Neural cell (in vitro differentiated cells): Measurements from ENCODE around the gene CRABP2. TPM values are rescaled to one million over a fixed set of nuclear protein-coding genes. Genes with fewer than 3 reads are reported as not detected.

Source experiments
- H2AFZ ChIP-seq: fragments of 200-600, 300-800 bp; sonication (generic), shearing (Covaris generic); 2 replicates; pipeline ENCODE4 v1.6.0; 2014; ENCODE audit warnings: low read depth, mild to moderate bottlenecking, antibody characterized with exemption, low read length, moderate library complexity
- H3F3A ChIP-seq: fragments of 200-600 bp; shearing (Covaris generic); 2 replicates; pipeline ENCODE4 v1.6.1; 2016; ENCODE audit warnings: mild to moderate bottlenecking, moderate library complexity, mixed read lengths, antibody characterized with exemption, low read length; ENCODE audit not compliant: insufficient read depth, poor library complexity, severe bottlenecking
- H3K27ac ChIP-seq: fragments of 200-600, 300-800 bp; sonication (generic), shearing (Covaris generic); 2 replicates; pipeline ENCODE4 v1.5.1; 2014; ENCODE audit warnings: mild to moderate bottlenecking, low read length, moderate library complexity
- H3K27me3 ChIP-seq: fragments of 300-800, 200-600 bp; sonication (generic), shearing (Covaris generic); 2 replicates; pipeline ENCODE4 v1.6.0; 2014; ENCODE audit warnings: mild to moderate bottlenecking, low read depth, low read length, moderate library complexity; ENCODE audit not compliant: insufficient read depth
- H3K36me3 ChIP-seq: fragments of 300-800, 200-600 bp; sonication (generic), shearing (Covaris generic); 2 replicates; pipeline ENCODE4 v1.5.1; 2014; ENCODE audit warnings: mild to moderate bottlenecking, antibody characterized with exemption, low read length, moderate library complexity; ENCODE audit not compliant: insufficient read depth
- H3K4me2 ChIP-seq: fragments of 300-800, 200-600 bp; sonication (generic), shearing (Covaris generic); 2 replicates; pipeline ENCODE4 v1.6.0; 2014; ENCODE audit warnings: mild to moderate bottlenecking, low read length
- H3K4me3 ChIP-seq: fragments of 300-800, 200-600 bp; sonication (generic), shearing (Covaris generic); 2 replicates; pipeline ENCODE4 v1.5.1; 2014; ENCODE audit warnings: mild to moderate bottlenecking, low read length, moderate library complexity
- H3K79me2 ChIP-seq: fragments of 200-600 bp; shearing (Covaris generic); replicated peaks from 2 replicates; pipeline ENCODE4 v1.6.0; 2014; ENCODE audit warnings: mild to moderate bottlenecking, low read length, moderate library complexity; ENCODE audit not compliant: insufficient read depth
- H3K9ac ChIP-seq: fragments of 300-800, 200-600 bp; sonication (generic), shearing (Covaris generic); 2 replicates; pipeline ENCODE4 v1.6.1; 2016; ENCODE audit warnings: mild to moderate bottlenecking, low read length, mixed read lengths
- H3K9me2 ChIP-seq: fragments of 200-600 bp; shearing (Covaris generic); 2 replicates; pipeline ENCODE4 v1.6.1; 2016; ENCODE audit warnings: mild to moderate bottlenecking, low read length, mixed read lengths; ENCODE audit not compliant: insufficient read depth
- H3K9me3 ChIP-seq: fragments of 200-600, 300-800 bp; sonication (generic), shearing (Covaris generic); 2 replicates; pipeline ENCODE4 v1.6.1; 2016; ENCODE audit warnings: mild to moderate bottlenecking, mixed run types, low read length, moderate library complexity, mixed read lengths
- H4K20me1 ChIP-seq: fragments of 200-600 bp; shearing (Covaris generic); 2 replicates; pipeline ENCODE4 v1.6.1; 2016; ENCODE audit warnings: mild to moderate bottlenecking, mixed run types; ENCODE audit not compliant: insufficient read depth
- EP300 ChIP-seq: fragments of 450-650 bp; conservative IDR thresholded peaks from 2 replicates; pipeline ENCODE4 v1.6.1; 2014; ENCODE audit warnings: antibody characterized with exemption, mild to moderate bottlenecking, moderate library complexity; ENCODE audit not compliant: poor library complexity, severe bottlenecking
- EZH2 ChIP-seq: fragments of 200-600, 300-800 bp; shearing (Covaris generic), sonication (generic); IDR thresholded peaks from 2 replicates; pipeline ENCODE4 v1.6.1; 2014; ENCODE audit warnings: antibody characterized with exemption, low read length, borderline replicate concordance, mild to moderate bottlenecking; ENCODE audit not compliant: insufficient read depth, poor library complexity, severe bottlenecking
- MXI1 ChIP-seq: fragments of 450-650 bp; conservative IDR thresholded peaks from 2 replicates; pipeline ENCODE4 v1.6.1; 2014; ENCODE audit warnings: antibody characterized with exemption, mild to moderate bottlenecking; ENCODE audit not compliant: poor library complexity, severe bottlenecking
- POLR2AphosphoS5 ChIP-seq: IDR thresholded peaks from 2 replicates; pipeline ENCODE4 v1.6.1; 2012
- RAD21 ChIP-seq: fragments of 450-650 bp; conservative IDR thresholded peaks from 2 replicates; pipeline ENCODE4 v1.6.1; 2014; ENCODE audit warnings: antibody characterized with exemption, mild to moderate bottlenecking, moderate library complexity
- SMC3 ChIP-seq: fragments of 450-650 bp; conservative IDR thresholded peaks from 2 replicates; pipeline ENCODE4 v1.6.1; 2014; ENCODE audit warnings: antibody characterized with exemption, mild to moderate bottlenecking, moderate library complexity; ENCODE audit not compliant: poor library complexity
- TAF1 ChIP-seq: IDR thresholded peaks from 2 replicates; pipeline ENCODE4 v1.6.1; 2012; ENCODE audit warnings: low read depth
- polyA plus RNA-seq: library from polyadenylated mRNA; depleted of rRNA; stranded (reverse); fragments of >200 nt; gene quantifications from 2 replicates; pipeline ENCODE4 v1.2.3, GENCODE V29; 2014
- TF ChIP-seq, protein P1 (sequence below): fragments of 450-650 bp; IDR thresholded peaks from 2 replicates; pipeline ENCODE4 v1.5.1; 2014; ENCODE audit warnings: antibody characterized with exemption, mild to moderate bottlenecking, moderate library complexity; ENCODE audit not compliant: poor library complexity, severe bottlenecking
- TF ChIP-seq, protein P2 (sequence below): IDR thresholded peaks from 2 replicates; pipeline ENCODE4 v1.6.1; 2012; ENCODE audit warnings: borderline replicate concordance

The CRABP2 gene
- polyA plus RNA-seq, 1 donor from 2014 or later = 7.7 TPM

DNA sequence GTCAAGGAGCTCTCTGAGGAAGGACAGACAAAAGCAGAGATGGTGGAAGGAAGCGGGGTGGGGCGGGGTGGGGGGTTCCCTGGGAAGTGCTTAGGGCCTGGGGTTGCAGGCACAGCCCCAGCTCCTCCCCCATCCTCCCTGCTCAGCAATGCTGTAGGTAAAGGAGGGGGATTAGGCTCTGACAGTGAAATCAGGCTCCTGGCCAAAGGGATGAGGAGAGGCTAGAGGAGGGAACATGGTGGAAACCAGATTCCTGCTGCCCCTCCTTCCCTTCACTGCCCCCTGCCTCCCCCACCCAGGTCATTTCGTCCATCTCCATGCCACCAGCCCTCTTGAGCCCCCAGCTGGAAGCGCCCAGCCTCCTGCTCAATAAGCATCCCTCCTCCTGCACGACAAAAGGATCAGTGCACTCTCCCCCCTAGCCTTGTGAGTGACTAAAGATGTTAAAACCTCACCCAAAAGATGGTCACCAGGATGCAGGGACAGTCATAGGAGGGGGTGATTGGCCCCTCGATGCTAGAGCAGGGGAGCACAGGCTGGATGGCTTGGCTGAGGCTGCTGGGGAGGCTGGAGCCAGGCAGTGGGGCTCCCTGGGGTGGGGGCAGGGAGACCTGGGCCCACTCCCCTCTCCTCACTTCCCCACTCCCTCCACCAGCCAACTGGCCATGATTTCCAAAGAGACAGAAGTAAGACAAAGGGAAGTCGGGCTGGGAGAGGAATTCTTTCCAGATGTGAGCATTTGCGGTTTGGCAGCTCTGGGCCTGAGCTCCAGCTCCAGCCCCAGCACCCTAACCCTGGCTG, 2.2 kb upstream of the CRABP2 start:
- Histone ChIP-seq H3K27me3 (peaks cover 15% of the 10 kb centered on the region), H3K9ac (no peak overlapping the region), H4K20me1 (no peaks in the 10 kb centered on the region), H3K36me3 (no peaks in the 10 kb centered on the region), H3K79me2 (no peaks in the 10 kb centered on the region), H2AFZ (no peak overlapping the region), H3K9me2 (no peaks in the 10 kb centered on the region), H3F3A (peaks cover 8% of the 10 kb centered on the region), H3K27ac (no peak overlapping the region), H3K9me3 (no peaks in the 10 kb centered on the region), H3K4me3 (no peak overlapping the region), H3K4me2 (no peak overlapping the region)
- TF ChIP-seq POLR2AphosphoS5 (no peak), EP300 (no peak), TAF1 (no peak), EZH2 (no peak), MXI1 (no peak), SMC3 (no peak), RAD21 (no peak)
- TF ChIP-seq, protein P1, sequence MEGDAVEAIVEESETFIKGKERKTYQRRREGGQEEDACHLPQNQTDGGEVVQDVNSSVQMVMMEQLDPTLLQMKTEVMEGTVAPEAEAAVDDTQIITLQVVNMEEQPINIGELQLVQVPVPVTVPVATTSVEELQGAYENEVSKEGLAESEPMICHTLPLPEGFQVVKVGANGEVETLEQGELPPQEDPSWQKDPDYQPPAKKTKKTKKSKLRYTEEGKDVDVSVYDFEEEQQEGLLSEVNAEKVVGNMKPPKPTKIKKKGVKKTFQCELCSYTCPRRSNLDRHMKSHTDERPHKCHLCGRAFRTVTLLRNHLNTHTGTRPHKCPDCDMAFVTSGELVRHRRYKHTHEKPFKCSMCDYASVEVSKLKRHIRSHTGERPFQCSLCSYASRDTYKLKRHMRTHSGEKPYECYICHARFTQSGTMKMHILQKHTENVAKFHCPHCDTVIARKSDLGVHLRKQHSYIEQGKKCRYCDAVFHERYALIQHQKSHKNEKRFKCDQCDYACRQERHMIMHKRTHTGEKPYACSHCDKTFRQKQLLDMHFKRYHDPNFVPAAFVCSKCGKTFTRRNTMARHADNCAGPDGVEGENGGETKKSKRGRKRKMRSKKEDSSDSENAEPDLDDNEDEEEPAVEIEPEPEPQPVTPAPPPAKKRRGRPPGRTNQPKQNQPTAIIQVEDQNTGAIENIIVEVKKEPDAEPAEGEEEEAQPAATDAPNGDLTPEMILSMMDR = no peak
- TF ChIP-seq, protein P2, sequence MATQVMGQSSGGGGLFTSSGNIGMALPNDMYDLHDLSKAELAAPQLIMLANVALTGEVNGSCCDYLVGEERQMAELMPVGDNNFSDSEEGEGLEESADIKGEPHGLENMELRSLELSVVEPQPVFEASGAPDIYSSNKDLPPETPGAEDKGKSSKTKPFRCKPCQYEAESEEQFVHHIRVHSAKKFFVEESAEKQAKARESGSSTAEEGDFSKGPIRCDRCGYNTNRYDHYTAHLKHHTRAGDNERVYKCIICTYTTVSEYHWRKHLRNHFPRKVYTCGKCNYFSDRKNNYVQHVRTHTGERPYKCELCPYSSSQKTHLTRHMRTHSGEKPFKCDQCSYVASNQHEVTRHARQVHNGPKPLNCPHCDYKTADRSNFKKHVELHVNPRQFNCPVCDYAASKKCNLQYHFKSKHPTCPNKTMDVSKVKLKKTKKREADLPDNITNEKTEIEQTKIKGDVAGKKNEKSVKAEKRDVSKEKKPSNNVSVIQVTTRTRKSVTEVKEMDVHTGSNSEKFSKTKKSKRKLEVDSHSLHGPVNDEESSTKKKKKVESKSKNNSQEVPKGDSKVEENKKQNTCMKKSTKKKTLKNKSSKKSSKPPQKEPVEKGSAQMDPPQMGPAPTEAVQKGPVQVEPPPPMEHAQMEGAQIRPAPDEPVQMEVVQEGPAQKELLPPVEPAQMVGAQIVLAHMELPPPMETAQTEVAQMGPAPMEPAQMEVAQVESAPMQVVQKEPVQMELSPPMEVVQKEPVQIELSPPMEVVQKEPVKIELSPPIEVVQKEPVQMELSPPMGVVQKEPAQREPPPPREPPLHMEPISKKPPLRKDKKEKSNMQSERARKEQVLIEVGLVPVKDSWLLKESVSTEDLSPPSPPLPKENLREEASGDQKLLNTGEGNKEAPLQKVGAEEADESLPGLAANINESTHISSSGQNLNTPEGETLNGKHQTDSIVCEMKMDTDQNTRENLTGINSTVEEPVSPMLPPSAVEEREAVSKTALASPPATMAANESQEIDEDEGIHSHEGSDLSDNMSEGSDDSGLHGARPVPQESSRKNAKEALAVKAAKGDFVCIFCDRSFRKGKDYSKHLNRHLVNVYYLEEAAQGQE = no peak

DNA sequence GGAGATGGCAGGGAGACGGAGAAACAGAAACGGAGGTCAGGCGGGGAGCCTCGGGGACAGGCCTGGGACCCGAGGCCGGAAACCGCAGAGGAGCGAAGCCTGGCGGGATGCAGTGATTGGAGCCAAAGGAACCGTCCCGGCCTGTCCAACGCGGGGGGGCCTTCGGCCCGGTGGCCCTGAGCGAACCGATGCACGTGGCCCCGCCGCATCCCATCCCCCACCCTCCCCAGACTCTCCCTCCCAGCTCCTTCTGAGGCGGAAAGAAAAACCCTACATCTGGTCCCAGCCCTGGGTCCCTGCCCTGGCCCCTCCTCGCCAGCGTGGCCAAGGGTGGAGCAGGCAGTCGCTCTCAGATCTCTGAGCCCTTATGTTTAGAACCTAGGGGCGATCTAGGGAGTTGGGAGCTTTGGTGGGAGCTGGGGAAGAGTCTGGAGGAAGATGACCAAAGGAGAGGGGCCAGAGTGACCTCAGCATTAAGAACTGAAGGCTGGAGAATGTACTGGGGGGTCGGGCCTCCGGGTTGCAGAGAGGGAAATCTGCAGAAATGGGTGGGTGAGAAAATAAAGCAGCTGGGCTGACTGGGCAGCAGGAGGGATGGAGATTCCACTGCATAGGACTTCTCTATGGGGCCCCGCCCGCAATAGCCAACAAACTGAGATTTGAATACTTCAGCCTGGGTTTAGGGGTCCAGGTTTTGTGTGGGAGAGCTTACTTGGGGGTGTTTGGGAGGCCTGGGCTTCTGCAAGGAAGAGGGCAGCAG, 1.5 kb upstream of the CRABP2 start:
- no peaks in the 10 kb centered on the region for H3K36me3 ChIP-seq
- no peak overlapping the region for H3K27ac ChIP-seq
- H3K4me2 ChIP-seq = peak overlapping the region; percentile 36
- H4K20me1 ChIP-seq = no peaks in the 10 kb centered on the region
- TF ChIP-seq EZH2 = no peak
- TF ChIP-seq POLR2AphosphoS5 = peak; percentile 1
- no peaks in the 10 kb centered on the region for H3K9me2 ChIP-seq
- H3K9ac ChIP-seq = peak overlapping the region; percentile 35
- H3K27me3 ChIP-seq = peaks cover 15% of the 10 kb centered on the region
- no peaks in the 10 kb centered on the region for H3K79me2 ChIP-seq
- H3F3A ChIP-seq = peaks cover 8% of the 10 kb centered on the region
- no peak overlapping the region for H2AFZ ChIP-seq
- peak overlapping the region; percentile 56 for H3K4me3 ChIP-seq
- H3K9me3 ChIP-seq = no peaks in the 10 kb centered on the region
